GM18951 (cell line): Measurements from ENCODE around the gene PSMA7.

Experiments used
- POLR2A ChIP-seq: IDR thresholded peaks from 4 replicates; pipeline ENCODE4 v1.6.1; 2011; ENCODE audit warnings: mild to moderate bottlenecking; ENCODE audit not compliant: insufficient read length, insufficient read depth; ENCODE audit errors: extremely low read depth
- in situ Hi-C: fragments of 300-500 bp; cut with MboI; formaldehyde crosslinking; loops from one replicate; pipeline ENCODE4 v1.12.0; 2022; ENCODE audit warnings: low sequenced_read_pairs, mixed read lengths, inconsistent platforms; ENCODE audit not compliant: unreplicated experiment

The PSMA7 gene

DNA sequence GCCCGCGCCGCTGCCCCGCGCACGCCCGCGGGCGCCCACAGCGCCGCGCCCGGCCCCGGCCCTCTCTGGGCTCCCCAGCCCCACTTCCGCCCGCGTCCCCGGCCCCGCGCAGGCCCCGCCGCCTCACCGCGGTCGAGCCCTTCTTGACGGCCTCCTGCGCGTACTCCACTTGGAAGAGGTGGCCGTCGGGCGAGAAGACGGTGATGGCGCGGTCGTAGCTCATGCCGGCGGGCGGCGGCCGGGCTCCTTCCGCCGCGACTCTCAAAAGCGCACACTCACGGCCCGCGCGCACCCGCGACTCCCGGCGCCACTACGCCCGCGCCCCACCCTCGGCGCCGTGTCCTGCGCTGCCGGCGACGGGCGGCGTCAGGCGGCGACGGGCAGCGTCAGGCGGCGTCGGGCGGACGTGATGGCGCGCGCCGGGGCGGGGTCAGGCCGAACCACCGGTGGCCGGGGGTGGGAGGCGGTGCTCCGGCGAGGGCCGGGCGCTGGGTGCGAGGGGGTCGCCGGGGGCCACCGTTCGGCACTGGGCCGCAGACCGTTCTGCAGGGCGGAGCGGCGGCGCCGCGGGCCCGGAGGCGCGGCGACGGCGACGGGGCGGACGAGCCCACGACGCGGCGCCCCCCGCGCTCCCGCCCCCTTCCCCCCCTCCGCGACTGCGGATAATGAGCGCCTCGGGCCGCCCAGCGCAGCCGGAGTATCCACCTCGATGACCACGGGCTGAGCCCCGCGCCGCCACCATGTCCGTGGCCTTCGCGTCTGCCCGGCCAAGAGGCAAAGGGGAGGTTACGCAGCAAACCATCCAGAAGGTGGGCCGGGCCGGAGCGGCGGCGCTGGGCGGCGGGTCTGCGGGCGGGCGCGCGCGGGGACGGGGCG is at the start of gene PSMA7, which contains the start of gene SS18L1:
TSS of gene PSMA7 (minus strand) at position 314 of the 876 bp plus-strand sequence. CDS start at position 223, 91 bp downstream.
TSS of gene SS18L1 (plus strand) at position 689 of the 876 bp plus-strand sequence. CDS start at position 741, 52 bp downstream.
- in situ Hi-C loops = no loop called here
- peak; percentile 83 for TF ChIP-seq POLR2A

DNA sequence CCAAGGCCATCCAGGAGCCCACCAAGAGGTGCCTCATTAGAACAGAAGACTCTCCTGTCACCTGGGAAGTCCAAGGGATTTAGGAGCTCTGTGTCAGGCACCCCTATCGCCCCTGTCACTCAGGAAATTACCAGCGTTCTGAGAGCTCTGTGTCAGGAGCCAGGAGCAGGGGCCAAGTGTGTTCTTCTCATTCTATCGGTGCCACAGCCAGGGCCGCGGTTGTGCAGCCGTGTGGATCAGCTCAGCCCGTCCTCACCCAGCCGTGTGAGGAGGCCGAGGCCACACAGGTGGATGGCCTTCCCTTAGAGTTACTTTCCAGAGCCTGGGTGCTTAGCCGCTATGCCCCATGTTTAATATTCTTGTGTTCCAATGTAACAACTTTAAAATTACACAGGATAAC is 49.4 kb upstream of the PSMA7 start:
- in situ Hi-C loops = no loop called here
- TF ChIP-seq POLR2A = no peak

GRCh38 chr20:62191781-62192559 is 48.8 kb upstream of the PSMA7 start:
- in situ Hi-C loops = no loop called here
- TF ChIP-seq POLR2A = no peak

GRCh38 chr20:62190639-62191411 is 47.6 kb upstream of the PSMA7 start:
- in situ Hi-C loops = no loop called here
- TF ChIP-seq POLR2A = no peak

- in situ Hi-C loops = no loop called here
- TF ChIP-seq POLR2A = no peak
Measured at GRCh38 chr20:62186887-62187866, 44.0 kb upstream of the PSMA7 start.

GRCh38 chr20:62186096-62186426 is 42.9 kb upstream of the PSMA7 start:
- no peak for TF ChIP-seq POLR2A
- in situ Hi-C loops = no loop called here

DNA sequence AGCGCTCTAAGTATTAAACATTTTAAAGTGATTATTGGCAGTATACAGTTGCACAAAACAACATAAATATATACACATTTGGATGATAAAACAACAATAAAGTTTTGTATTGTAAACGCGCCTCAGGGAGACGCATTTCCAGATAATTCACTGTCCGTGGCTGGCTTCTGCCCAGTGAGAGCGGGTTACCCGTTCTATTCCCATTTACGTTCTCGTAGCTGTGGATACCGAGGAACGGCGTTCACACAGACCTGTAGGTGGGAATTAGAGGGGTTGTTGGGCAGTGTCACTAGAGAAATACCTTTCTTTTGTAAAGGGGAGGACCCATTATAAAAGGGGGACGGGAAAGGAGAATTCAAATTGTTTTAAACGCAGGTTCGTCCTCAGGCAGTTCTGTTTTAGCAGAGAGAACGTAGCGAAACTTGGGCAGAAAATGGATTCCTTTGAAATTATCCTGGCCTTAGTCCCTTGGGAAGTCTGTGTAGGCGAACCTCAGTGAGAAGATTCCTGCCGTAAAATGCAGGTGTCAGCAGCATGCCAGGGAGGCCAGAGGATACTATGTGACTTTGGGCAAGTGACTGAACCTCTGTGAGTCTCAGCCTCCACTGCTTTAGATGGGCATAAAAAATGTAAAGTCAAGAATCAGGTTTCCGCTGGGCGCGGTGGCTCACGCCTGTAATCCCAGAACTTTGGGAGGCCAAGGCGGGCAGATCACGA is 40.4 kb upstream of the PSMA7 start:
- in situ Hi-C loops = no loop called here

DNA sequence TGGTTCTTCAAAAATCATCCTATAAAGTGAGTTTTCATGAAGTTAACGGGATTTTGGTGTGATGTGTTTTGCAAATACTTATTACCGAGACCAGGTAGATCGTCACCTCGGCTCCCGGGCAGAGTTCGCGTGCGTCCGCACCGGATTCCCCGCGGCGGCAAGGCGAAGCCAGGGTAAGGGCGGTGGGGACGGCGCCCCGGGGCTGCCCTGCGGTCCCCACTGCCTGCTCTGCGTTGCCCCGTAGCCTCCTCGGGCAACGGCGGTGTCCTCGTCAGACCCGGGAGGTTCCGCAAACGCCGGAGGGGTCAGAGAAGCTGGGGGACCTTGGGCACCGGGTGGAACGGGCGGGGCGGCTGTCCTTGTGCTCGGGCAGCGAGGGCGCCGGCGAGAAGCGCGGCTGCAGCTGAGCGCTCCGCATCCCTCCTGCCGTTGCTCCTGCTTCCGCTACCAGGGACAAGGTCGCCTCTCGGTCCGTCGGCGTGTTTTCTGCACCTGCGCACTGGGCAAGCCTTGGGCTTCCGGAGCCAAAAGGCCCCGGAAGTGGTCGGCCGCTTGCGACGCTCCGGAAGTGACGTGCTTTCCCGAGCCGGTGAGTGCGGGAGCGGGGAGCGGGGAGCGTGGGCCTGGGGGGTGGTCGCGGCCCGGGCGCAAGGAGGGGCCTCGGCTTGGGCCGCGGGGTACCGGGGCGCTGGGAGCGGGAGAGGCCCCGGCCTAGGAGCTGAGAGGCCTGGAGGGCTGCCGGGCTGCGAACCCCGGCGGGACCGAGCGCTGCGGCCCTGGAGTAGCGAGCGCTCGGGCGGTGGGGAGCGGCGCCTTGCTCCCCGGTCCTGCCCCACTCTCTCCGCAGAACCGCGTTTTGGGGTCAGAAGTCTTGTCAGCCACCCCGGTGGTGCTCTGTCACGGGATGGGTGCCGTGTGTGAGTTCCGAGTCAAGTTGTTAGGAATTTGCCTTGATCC is 39.6 kb upstream of the PSMA7 start, which contains the start of gene MTG2:
TSS of gene MTG2 (plus strand) at position 560 of the 957 bp plus-strand sequence. CDS start 10,393 bp downstream, outside the sequence.
- in situ Hi-C loops = no loop called here
- TF ChIP-seq POLR2A = peak; percentile 99

More for the DNA sequence above, 40.4 kb upstream of the PSMA7 start:
- TF ChIP-seq POLR2A = no peak

DNA sequence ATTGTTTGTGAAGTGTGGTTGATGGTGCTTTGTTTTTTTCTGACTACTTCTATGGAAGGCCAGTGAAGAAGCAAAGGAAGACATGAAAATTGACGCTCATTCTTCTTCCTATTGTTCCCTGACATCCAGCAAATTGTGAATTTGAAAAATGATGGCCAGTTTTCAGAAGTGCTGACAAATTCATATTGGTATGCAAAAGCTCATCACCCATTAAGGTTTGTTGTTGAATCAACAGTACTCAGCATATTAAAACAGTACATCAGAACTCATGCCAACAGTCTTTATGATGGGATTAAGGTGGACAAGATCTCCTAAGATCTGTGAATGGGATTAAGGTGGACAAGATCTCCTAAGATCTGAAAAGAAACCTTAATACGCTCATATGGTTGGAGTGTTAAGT is 38.6 kb upstream of the PSMA7 start:
- TF ChIP-seq POLR2A = no peak
- in situ Hi-C loops = no loop called here

DNA sequence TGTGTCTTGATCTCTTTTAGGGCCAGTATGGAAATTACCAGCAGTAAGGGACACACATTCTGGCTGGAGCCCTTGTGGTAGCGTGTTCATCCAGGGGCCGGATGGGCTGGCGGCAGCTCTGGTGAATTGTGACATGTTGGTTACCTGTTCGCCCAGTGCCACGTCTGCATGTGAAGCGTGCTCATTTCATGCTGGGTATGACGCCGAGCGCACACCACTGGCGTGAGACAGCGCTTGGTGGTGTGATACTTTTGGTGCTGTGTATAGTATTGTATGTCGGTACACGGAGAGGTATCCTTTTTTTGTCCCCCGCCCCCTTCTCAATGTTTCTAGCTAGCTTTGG is 35.9 kb upstream of the PSMA7 start:
- TF ChIP-seq POLR2A = no peak
- in situ Hi-C loops = no loop called here

GRCh38 chr20:62178316-62179161 is 35.3 kb upstream of the PSMA7 start:
- no peak for TF ChIP-seq POLR2A
- in situ Hi-C loops = no loop called here
